ENCODE data around the gene ITGAX. TPM values are rescaled to one million over a fixed set of nuclear protein-coding genes. Genes with fewer than 3 reads are reported as not detected.

Gene ITGAX
- total and polyA plus RNA-seq, 10 donors, result 8.9 to 330 (median 123) TPM

- intact Hi-C loops (cut with DNase I; ENCODE audit: low total_unique reads), result loop anchor here (10.0 kb wide), 1 partner anchor 62 kb away; the partner anchor contains the start of gene ZNF843
- H3K27me3 ChIP-seq (replicated peaks in 1 of 7), result peaks cover 0 to 30% (median 0%) of the 10 kb centered on the region in 7 donors
These were observed 27.6 kb downstream of the ITGAX start for GRCh38 chr16:31382485-31383161.

GRCh38 chr16:31385680-31386079 lies 30.7 kb downstream of the ITGAX start:
- H3K4me1 ChIP-seq, result peaks cover 0 to 14% (median 6%) of the 10 kb centered on the region in 6 donors
- no peak overlapping the region for H3K27ac ChIP-seq
- intact Hi-C loops (cut with DNase I; ENCODE audit: low total_unique reads), result loop anchor here (10.0 kb wide), 1 partner anchor 59 kb away; the partner anchor contains the start of gene ZNF843
- H3K36me3 ChIP-seq, result peaks cover 0 to 25% (median 0%) of the 10 kb centered on the region in 6 donors
- no peak for DNase-seq
- H3K27me3 ChIP-seq (replicated peaks in 1 of 7), result peaks cover 0 to 30% (median 0%) of the 10 kb centered on the region in 7 donors
- 81 to 93% (median 84%) methylated on average over 4 of the region's 4 CpGs for WGBS, 5 donors
- H3K9me3 ChIP-seq, result no peaks in the 10 kb centered on the region
- H3K4me3 ChIP-seq, result no peak overlapping the region
- TF ChIP-seq POLR2AphosphoS5 (IDR thresholded peaks at IDR 0.05), result no peak
- no peak for TF ChIP-seq CTCF (IDR thresholded peaks at IDR 0.05 in 8 of 11, conservative IDR thresholded peaks at IDR 0.05 in 3 of 11)
- TF ChIP-seq POLR2A (IDR thresholded peaks at IDR 0.05), result no peak

More at GRCh38 chr16:31382485-31383161, 27.6 kb downstream of the ITGAX start:
- H3K4me3 ChIP-seq, result no peak overlapping the region
- WGBS, 5 donors, result 29 to 32% (median 29%) methylated on average over 14 of the region's 14 CpGs
- peak; percentile 93 for DNase-seq
- peaks cover 0 to 55% (median 4%) of the 10 kb centered on the region in 6 donors for H3K36me3 ChIP-seq
- H3K4me1 ChIP-seq, result peaks cover 0 to 14% (median 6%) of the 10 kb centered on the region in 6 donors
- no peaks in the 10 kb centered on the region for H3K9me3 ChIP-seq
- TF ChIP-seq POLR2AphosphoS5 (IDR thresholded peaks at IDR 0.05) (peak; percentile 60 to 81 (median 64)), CTCF (IDR thresholded peaks at IDR 0.05 in 8 of 11, conservative IDR thresholded peaks at IDR 0.05 in 3 of 11) (peak; percentile 34 to 87 (median 71)), POLR2A (IDR thresholded peaks at IDR 0.05) (no peak)
- H3K27ac ChIP-seq, result no peak overlapping the region

GRCh38 chr16:31386157-31386984 lies 31.4 kb downstream of the ITGAX start:
- intact Hi-C loops (cut with DNase I; ENCODE audit: low total_unique reads), result loop anchor here (10.0 kb wide), 1 partner anchor 58 kb away; the partner anchor contains the start of gene ZNF843
- Histone ChIP-seq H3K4me1 (peaks cover 0 to 14% (median 6%) of the 10 kb centered on the region in 6 donors), H3K9me3 (no peaks in the 10 kb centered on the region), H3K4me3 (no peak overlapping the region), H3K27me3 (replicated peaks in 1 of 7) (peaks cover 0 to 30% (median 0%) of the 10 kb centered on the region in 7 donors), H3K27ac (no peak overlapping the region), H3K36me3 (peaks cover 0 to 18% (median 0%) of the 10 kb centered on the region in 6 donors)
- WGBS, 5 donors, result 49 to 69% (median 55%) methylated on average over 6 of the region's 6 CpGs
- DNase-seq, result no peak
- no peak for TF ChIP-seq CTCF (IDR thresholded peaks at IDR 0.05 in 8 of 11, conservative IDR thresholded peaks at IDR 0.05 in 3 of 11)
- TF ChIP-seq POLR2AphosphoS5 (IDR thresholded peaks at IDR 0.05), result no peak
- TF ChIP-seq POLR2A (IDR thresholded peaks at IDR 0.05), result no peak
